HG03575 (cell line): Measurements from ENCODE around the gene EME2.

ENCODE experiments used
- ATAC-seq: cut with Tn5 transposase; IDR thresholded peaks from one replicate; pipeline ENCODE4 v1.9.1; 2021; ENCODE audit not compliant: unreplicated experiment, insufficient number of reproducible peaks, low FRiP score; ENCODE audit errors: extremely low read depth

Gene EME2

GRCh38 chr16:1763521-1764511 lies 8.8 kb upstream of the EME2 start:
- ATAC-seq, result no peak

GRCh38 chr16:1764971-1765370 lies 7.6 kb upstream of the EME2 start:
- no peak for ATAC-seq

- ATAC-seq, result no peak
Measured at GRCh38 chr16:1765826-1766225, 6.8 kb upstream of the EME2 start.

GRCh38 chr16:1766231-1766630 lies 6.4 kb upstream of the EME2 start:
- ATAC-seq, result no peak

- no peak for ATAC-seq
Measured at GRCh38 chr16:1766701-1767100, 5.9 kb upstream of the EME2 start.

GRCh38 chr16:1767116-1767994 lies 5.3 kb upstream of the EME2 start:
- ATAC-seq, result no peak

- ATAC-seq, result no peak
Measured at GRCh38 chr16:1768061-1768766, 4.4 kb upstream of the EME2 start.

- ATAC-seq, result no peak
Measured at GRCh38 chr16:1768767-1769401, 3.7 kb upstream of the EME2 start.

- no peak for ATAC-seq
Measured at GRCh38 chr16:1769402-1770300, 3.0 kb upstream of the EME2 start.

- no peak for ATAC-seq
Measured at GRCh38 chr16:1770328-1771187, 2.1 kb upstream of the EME2 start.

GRCh38 chr16:1771188-1771863 lies 1.3 kb upstream of the EME2 start, which contains the start of gene NME3:
Gene NME3, minus strand, starts transcription at chr16:1771543. Its CDS starts 9 bp downstream, at chr16:1771534.
- no peak for ATAC-seq

GRCh38 chr16:1771864-1772361 lies 697 bp upstream of the EME2 start:
- no peak for ATAC-seq

GRCh38 chr16:1772908-1773702 lies 495 bp downstream of the EME2 start, which contains the start of gene MRPS34:
Gene MRPS34, minus strand, starts transcription at chr16:1773134. Its CDS starts 15 bp downstream, at chr16:1773119.
- no peak for ATAC-seq

GRCh38 chr16:1773703-1774447 lies 1.3 kb downstream of the EME2 start:
- no peak for ATAC-seq

GRCh38 chr16:1774448-1774780 lies 1.8 kb downstream of the EME2 start:
- ATAC-seq, result no peak
